Loucy (cell line): ENCODE data around the gene ACADS.

ENCODE experiments used
- H2AFZ ChIP-seq: fragments of 200-600 bp; sonication (generic); 2 replicates; pipeline ENCODE4 v1.6.0; 2016; ENCODE audit warnings: antibody characterized with exemption, mild to moderate bottlenecking, low read length, moderate library complexity
- H3F3A ChIP-seq: fragments of 200-600 bp; 2 replicates; pipeline ENCODE4 v1.6.0; 2016; ENCODE audit warnings: antibody characterized with exemption, low read depth, mild to moderate bottlenecking
- H3K27me3 ChIP-seq: fragments of 200-600 bp; sonication (generic); 2 replicates; pipeline ENCODE4 v1.6.1; 2014; ENCODE audit warnings: low read length, mild to moderate bottlenecking; ENCODE audit not compliant: insufficient read depth, poor library complexity, severe bottlenecking
- H3K36me3 ChIP-seq: fragments of 200-600 bp; sonication (generic); 2 replicates; pipeline ENCODE4 v1.6.1; 2016; ENCODE audit warnings: low read length; ENCODE audit not compliant: insufficient read depth
- H3K4me1 ChIP-seq: fragments of 200-600 bp; sonication (generic); 2 replicates; pipeline ENCODE4 v1.5.1; 2014; ENCODE audit warnings: low read length, mild to moderate bottlenecking; ENCODE audit not compliant: insufficient read depth, poor library complexity, severe bottlenecking
- H3K4me2 ChIP-seq: fragments of 200-600 bp; sonication (generic); 2 replicates; pipeline ENCODE4 v1.6.0; 2014; ENCODE audit warnings: antibody characterized with exemption, low read length, low read depth, mild to moderate bottlenecking; ENCODE audit not compliant: poor library complexity, severe bottlenecking
- H3K4me3 ChIP-seq: fragments of 200-600 bp; sonication (generic); 2 replicates; pipeline ENCODE4 v1.5.1; 2014; ENCODE audit warnings: low read length, mild to moderate bottlenecking, mixed read lengths; ENCODE audit not compliant: poor library complexity, severe bottlenecking
- H3K79me2 ChIP-seq: fragments of 200-600 bp; sonication (generic); 2 replicates; pipeline ENCODE4 v1.6.1; 2014; ENCODE audit warnings: low read length; ENCODE audit not compliant: insufficient read depth
- H3K9ac ChIP-seq: fragments of 200-600 bp; sonication (generic); 2 replicates; pipeline ENCODE4 v1.6.0; 2014; ENCODE audit warnings: mild to moderate bottlenecking, low read depth, low read length, moderate library complexity; ENCODE audit not compliant: poor library complexity, severe bottlenecking
- H3K9me2 ChIP-seq: fragments of 200-600 bp; sonication (generic); replicated peaks from 2 replicates; pipeline ENCODE4 v1.6.1; 2016; ENCODE audit warnings: low read depth, low read length, mixed read lengths
- H3K9me3 ChIP-seq: fragments of 200-600 bp; sonication (generic); 2 replicates; pipeline ENCODE4 v1.6.1; 2014; ENCODE audit warnings: mild to moderate bottlenecking, antibody characterized with exemption, low read length, low read depth; ENCODE audit not compliant: insufficient read depth
- H4K20me1 ChIP-seq: fragments of 200-600 bp; sonication (generic); 2 replicates; pipeline ENCODE4 v1.6.0; 2014; ENCODE audit warnings: antibody characterized with exemption, low read length, mild to moderate bottlenecking; ENCODE audit not compliant: insufficient read depth, poor library complexity, severe bottlenecking
- CTCF ChIP-seq: fragments of 200-600 bp; sonication (generic); conservative IDR thresholded peaks from 2 replicates; pipeline ENCODE4 v1.5.1; 2014; ENCODE audit warnings: mild to moderate bottlenecking, antibody characterized with exemption, low read length
- EZH2phosphoT487 ChIP-seq: fragments of 200-600 bp; IDR thresholded peaks from 2 replicates; pipeline ENCODE4 v1.6.1; 2018; ENCODE audit warnings: antibody characterized with exemption, mild to moderate bottlenecking, moderate library complexity, borderline replicate concordance

Gene ACADS

GRCh38 chr12:120718055-120718454 is 7.6 kb upstream of the ACADS start:
- H3F3A ChIP-seq: no peaks in the 10 kb centered on the region
- peaks cover 14% of the 10 kb centered on the region; the same call in 1 of the 2 replicates for H3K36me3 ChIP-seq

GRCh38 chr12:120719072-120719471 is 6.6 kb upstream of the ACADS start:
- no peaks in the 10 kb centered on the region for H3K27me3 ChIP-seq
- H3K9me2 ChIP-seq: no peaks in the 10 kb centered on the region
- TF ChIP-seq CTCF (no peak), EZH2phosphoT487 (no peak)

More at GRCh38 chr12:120718055-120718454, 7.6 kb upstream of the ACADS start:
- TF ChIP-seq EZH2phosphoT487: no peak
- TF ChIP-seq CTCF: no peak
- peaks cover 4% of the 10 kb centered on the region; the same call in 1 of the 2 replicates for H3K79me2 ChIP-seq
- H3K9me2 ChIP-seq: no peaks in the 10 kb centered on the region
- no peaks in the 10 kb centered on the region for H3K9me3 ChIP-seq
- H2AFZ ChIP-seq: no peak overlapping the region
- no peak overlapping the region for H3K4me3 ChIP-seq
- H3K9ac ChIP-seq: no peak overlapping the region
- no peaks in the 10 kb centered on the region for H4K20me1 ChIP-seq
- H3K27me3 ChIP-seq: no peaks in the 10 kb centered on the region
- H3K4me2 ChIP-seq: no peak overlapping the region
- H3K4me1 ChIP-seq: peaks cover 11% of the 10 kb centered on the region

GRCh38 chr12:120719496-120720233 is 6.0 kb upstream of the ACADS start:
- Histone ChIP-seq H2AFZ (no peak overlapping the region), H3K36me3 (peaks cover 14% of the 10 kb centered on the region; the same call in 1 of the 2 replicates), H3K79me2 (no peaks in the 10 kb centered on the region; the same call in 1 of the 2 replicates), H3K27me3 (no peaks in the 10 kb centered on the region), H3K9me3 (no peaks in the 10 kb centered on the region), H3K4me1 (peaks cover 3% of the 10 kb centered on the region), H3K4me2 (no peak overlapping the region), H3F3A (no peaks in the 10 kb centered on the region), H3K4me3 (no peak overlapping the region), H4K20me1 (no peaks in the 10 kb centered on the region), H3K9me2 (no peaks in the 10 kb centered on the region), H3K9ac (no peak overlapping the region)
- no peak for TF ChIP-seq CTCF
- no peak for TF ChIP-seq EZH2phosphoT487

More at GRCh38 chr12:120719072-120719471, 6.6 kb upstream of the ACADS start:
- Histone ChIP-seq H3K9ac (no peak overlapping the region), H3K36me3 (peaks cover 14% of the 10 kb centered on the region; the same call in 1 of the 2 replicates), H3K4me3 (no peak overlapping the region), H2AFZ (no peak overlapping the region), H4K20me1 (no peaks in the 10 kb centered on the region), H3K4me2 (no peak overlapping the region), H3K9me3 (no peaks in the 10 kb centered on the region), H3K4me1 (peaks cover 3% of the 10 kb centered on the region), H3F3A (no peaks in the 10 kb centered on the region), H3K79me2 (no peaks in the 10 kb centered on the region; the same call in 1 of the 2 replicates)
